A549 (cell line): ENCODE measurements around the gene ASAP2. TPM values are rescaled to one million over a fixed set of nuclear protein-coding genes. Genes with fewer than 3 reads are reported as not detected.

Source experiments
- ATAC-seq, 2 experiments: fragments of 200-7000 bp in 1 of 2; fragments of >200 bp in 1 of 2; cut with Nextera tagmentation in 1 of 2; cut with Tn5 transposase in 1 of 2; 3 replicates each; pipeline versions ENCODE4 v1.8.0 to v1.9.1; 2018 to 2020; ENCODE audit warnings: mild to moderate bottlenecking in 1 of 2, moderate library complexity in 1 of 2
- CTCF ChIA-PET: fragments of 300-600 bp; sonication (Branson Sonifier 250); formaldehyde crosslinking; extraction: SDS; loops from one replicate; lab custom pipeline; 2021; ENCODE audit warnings: antibody characterized with exemption, inconsistent platforms; lab: Yijun Ruan, JAX
- POLR2A ChIA-PET: fragments of 350-600 bp; formaldehyde crosslinking; extraction: SDS; loops from one replicate; lab custom pipeline; 2021; ENCODE audit warnings: antibody characterized with exemption, inconsistent platforms; lab: Yijun Ruan, JAX
- DNase-seq, 2 experiments: peaks; one replicate each; pipeline versions ENCODE4 v3.0.0 to v3.0.0-alpha.2; 2011 to 2016; ENCODE audit warnings: low read depth in 1 of 2, low spot score in 1 of 2
- FAIRE-seq: peaks from 2 replicates; lab custom pipeline; 2011; peaks lifted over from hg19 to GRCh38; lab: Jason Lieb, UNC
- H3K27ac ChIP-seq, 2 experiments: fragments of >200 bp; sonication (Bioruptor Twin); formaldehyde crosslinking; 3 replicates each; pipeline ENCODE4 v1.5.1; 2016 to 2017
- H3K4me1 ChIP-seq: fragments of >200 bp; sonication (Bioruptor Twin); formaldehyde crosslinking; 3 replicates; pipeline ENCODE4 v1.6.1; 2016
- H3K4me2 ChIP-seq: fragments of >200 bp; sonication (Bioruptor Twin); formaldehyde crosslinking; 3 replicates; pipeline ENCODE4 v1.6.1; 2016
- H3K4me3 ChIP-seq: fragments of >200 bp; sonication (Bioruptor Twin); formaldehyde crosslinking; 3 replicates; pipeline ENCODE4 v1.5.1; 2016
- H3K9me3 ChIP-seq: fragments of >200 bp; sonication (Bioruptor Twin); formaldehyde crosslinking; 3 replicates; pipeline ENCODE4 v1.6.1; 2016
- BHLHE40 ChIP-seq: IDR thresholded peaks from 2 replicates; pipeline ENCODE4 v1.6.1; 2012; ENCODE audit warnings: low read depth, low read length, inconsistent platforms
- CBX2 ChIP-seq: fragments of 200-600 bp; sonication (generic); IDR thresholded peaks from 2 replicates; pipeline ENCODE4 v1.6.1; 2016; ENCODE audit warnings: low read depth, mild to moderate bottlenecking, borderline replicate concordance
- CBX8 ChIP-seq: fragments of 200-600 bp; sonication (generic); IDR thresholded peaks from 2 replicates; pipeline ENCODE4 v1.6.1; 2016
- CEBPB ChIP-seq, 2 experiments: fragments of >200 bp in 1 of 2; sonication (Bioruptor Twin) in 1 of 2; formaldehyde crosslinking in 1 of 2; IDR thresholded peaks; 2 replicates each; pipeline ENCODE4 v1.6.1; 2012 to 2016
- CHD4 ChIP-seq: fragments of 200-600 bp; sonication (generic); IDR thresholded peaks from 2 replicates; pipeline ENCODE4 v1.6.1; 2016; ENCODE audit warnings: antibody characterized with exemption, mild to moderate bottlenecking, borderline replicate concordance
- EHMT2 ChIP-seq: fragments of 200-600 bp; sonication (generic); IDR thresholded peaks from 2 replicates; pipeline ENCODE4 v1.6.1; 2016; ENCODE audit warnings: antibody characterized with exemption, low read depth, mild to moderate bottlenecking, moderate library complexity
- ELK1 ChIP-seq: fragments of 150-350 bp; IDR thresholded peaks from 2 replicates; pipeline ENCODE4 v1.6.1; 2014; ENCODE audit warnings: low read depth, mild to moderate bottlenecking, low read length
- FOSB ChIP-seq: fragments of 250-450 bp; sonication (Bioruptor Pico); IDR thresholded peaks from 2 replicates; pipeline ENCODE4 v1.5.0; 2020; ENCODE audit warnings: mild to moderate bottlenecking, moderate library complexity
- GATA3 ChIP-seq: IDR thresholded peaks from 2 replicates; pipeline ENCODE4 v1.6.1; 2012; ENCODE audit warnings: borderline replicate concordance
- HES2 ChIP-seq: fragments of >200 bp; sonication (Bioruptor Twin); formaldehyde crosslinking; IDR thresholded peaks from 2 replicates; pipeline ENCODE4 v1.6.1; 2016
- HEYL ChIP-seq: fragments of 250-450 bp; sonication (Bioruptor Pico); IDR thresholded peaks from 2 replicates; pipeline ENCODE4 v1.8.0; 2021; ENCODE audit warnings: mild to moderate bottlenecking, moderate library complexity
- HMGXB4 ChIP-seq: fragments of 250-450 bp; sonication (Bioruptor Pico); IDR thresholded peaks from 2 replicates; pipeline ENCODE4 v1.5.0; 2021; ENCODE audit warnings: mild to moderate bottlenecking, moderate library complexity, borderline replicate concordance
- HOXB5 ChIP-seq: fragments of 250-450 bp; sonication (Bioruptor Pico); IDR thresholded peaks from 2 replicates; pipeline ENCODE4 v1.5.0; 2020; ENCODE audit warnings: mild to moderate bottlenecking, moderate library complexity
- KDM5A ChIP-seq: fragments of 200-600 bp; sonication (generic); IDR thresholded peaks from 2 replicates; pipeline ENCODE4 v1.6.1; 2016; ENCODE audit warnings: antibody characterized with exemption, mild to moderate bottlenecking
- MAFK ChIP-seq: fragments of 450-650 bp; IDR thresholded peaks from 2 replicates; pipeline ENCODE4 v1.6.1; 2014; ENCODE audit not compliant: partially characterized antibody
- MYC ChIP-seq: IDR thresholded peaks from 2 replicates; pipeline ENCODE4 v1.6.1; 2012; ENCODE audit warnings: mild to moderate bottlenecking, inconsistent platforms, low read length, improper control_type of control experiment, borderline replicate concordance
- PBX3 ChIP-seq: IDR thresholded peaks from 2 replicates; pipeline ENCODE4 v1.6.1; 2012
- POLR2AphosphoS2 ChIP-seq: conservative IDR thresholded peaks from 2 replicates; pipeline ENCODE4 v1.6.1; 2012; ENCODE audit warnings: low read length, improper control_type of control experiment, inconsistent platforms
- RARB ChIP-seq: fragments of 250-450 bp; sonication (Bioruptor Pico); IDR thresholded peaks from 2 replicates; pipeline ENCODE4 v1.8.0; 2021; ENCODE audit warnings: mild to moderate bottlenecking, moderate library complexity
- REST ChIP-seq: fragments of 200-600 bp; sonication (generic); IDR thresholded peaks from 2 replicates; pipeline ENCODE4 v1.6.1; 2016; ENCODE audit warnings: antibody characterized with exemption, mild to moderate bottlenecking, moderate library complexity
- RNF2 ChIP-seq: fragments of 200-600 bp; sonication (generic); IDR thresholded peaks from 2 replicates; pipeline ENCODE4 v1.6.1; 2016; ENCODE audit warnings: low read depth, mild to moderate bottlenecking, antibody characterized with exemption, moderate library complexity, borderline replicate concordance
- SMC3 ChIP-seq: fragments of >200 bp; sonication (Bioruptor Twin); formaldehyde crosslinking; IDR thresholded peaks from 3 replicates; pipeline ENCODE4 v1.6.1; 2018; ENCODE audit warnings: inconsistent platforms
- ZC3H11A ChIP-seq: fragments of 450-650 bp; IDR thresholded peaks from 2 replicates; pipeline ENCODE4 v1.6.1; 2014; ENCODE audit warnings: antibody characterized with exemption, mild to moderate bottlenecking
- ZNF302 ChIP-seq: fragments of 250-450 bp; sonication (Bioruptor Pico); IDR thresholded peaks from 2 replicates; pipeline ENCODE4 v1.9.0; 2021; ENCODE audit warnings: inconsistent platforms, mild to moderate bottlenecking, moderate library complexity
- ZSCAN20 ChIP-seq: fragments of 250-450 bp; sonication (Bioruptor Pico); IDR thresholded peaks from 2 replicates; pipeline ENCODE4 v1.8.0; 2022; ENCODE audit warnings: mild to moderate bottlenecking, moderate library complexity
- WGBS: methylation state at CpG from one replicate; pipeline ENCODE4 v1.1.6; 2017; ENCODE audit errors: missing lambda C conversion rate; 5-methylcytosine and 5-hydroxymethylcytosine counted together
- polyA plus RNA-seq, 4 experiments: library from polyadenylated mRNA; depleted of rRNA in 3 of 4; stranded (reverse); fragments of >200 nt; fragmentation: RNase III in 1 of 4; extraction: RNeasy Plus Mini Kit Qiagen cat#74134 plus additional on column Dnase treatment in 1 of 4; gene quantifications; 2 replicates in 3 of 4; 3 replicates in 1 of 4; pipeline ENCODE4 v1.2.3, GENCODE V29; 2011 to 2017

Gene ASAP2
- polyA plus RNA-seq, 2 of the 4 experiments (the other 2 are of a cell fraction) = 17.8 to 27.9 TPM

GRCh38 chr2:9341337-9341887, 134.8 kb downstream of the ASAP2 start:
- Histone ChIP-seq H3K4me3 (no peak overlapping the region), H3K4me2 (no peak overlapping the region), H3K4me1 (peaks cover 12% of the 10 kb centered on the region), H3K27ac (no peak overlapping the region), H3K9me3 (no peaks in the 10 kb centered on the region)
- 95% methylated on average over 12 of the region's 12 CpGs for WGBS
- ChIA-PET POLR2A (no interaction called here), CTCF (interaction anchor here (1.2 to 15.6 kb wide), 7 partner anchors 8 to 201 kb away, joined by 3 to 209 read pairs (median 5); partner anchors contain the start of gene ASAP2)
- no peak for FAIRE-seq
- no peak for DNase-seq
- no peak for TF ChIP-seq CBX2
- no peak for TF ChIP-seq CEBPB (IDR thresholded peaks at IDR 0.05)
- TF ChIP-seq HEYL (CRISPR knock-in tag) = no peak
- TF ChIP-seq SMC3 = no peak
- TF ChIP-seq ZSCAN20 = no peak
- TF ChIP-seq MAFK = no peak
- no peak for TF ChIP-seq RARB (CRISPR knock-in tag)
- TF ChIP-seq CBX8 = no peak
- no peak for TF ChIP-seq RNF2
- TF ChIP-seq HMGXB4 (CRISPR knock-in tag) = no peak
- TF ChIP-seq KDM5A = no peak
- no peak for TF ChIP-seq GATA3
- TF ChIP-seq EHMT2 = no peak
- TF ChIP-seq HES2 = no peak
- TF ChIP-seq BHLHE40 = no peak
- TF ChIP-seq ZC3H11A = no peak
- no peak for TF ChIP-seq FOSB (CRISPR knock-in tag)
- no peak for TF ChIP-seq ZNF302 (CRISPR knock-in tag)
- ATAC-seq = no peak

- Histone ChIP-seq H3K4me1 (peaks cover 6% of the 10 kb centered on the region; the same call in 2 of the 3 replicates), H3K4me3 (no peak overlapping the region), H3K27ac (no peak overlapping the region), H3K4me2 (no peak overlapping the region), H3K9me3 (no peaks in the 10 kb centered on the region)
- 90% methylated on average over 8 of the region's 8 CpGs for WGBS
- CTCF ChIA-PET = interaction anchor here (0.6 to 15.6 kb wide), 6 partner anchors 10 to 202 kb away, joined by 3 to 209 read pairs (median 12); partner anchors contain the start of gene ASAP2
- DNase-seq = no peak
- no peak for FAIRE-seq
- ATAC-seq = no peak
- POLR2A ChIA-PET = no interaction called here
- TF ChIP-seq MYC = no peak
- no peak for TF ChIP-seq ZC3H11A
- TF ChIP-seq EHMT2 = no peak
- TF ChIP-seq SMC3 = no peak
- TF ChIP-seq CBX2 = no peak
- no peak for TF ChIP-seq RARB (CRISPR knock-in tag)
- TF ChIP-seq HMGXB4 (CRISPR knock-in tag) = no peak
- no peak for TF ChIP-seq CBX8
- no peak for TF ChIP-seq ELK1
- TF ChIP-seq PBX3 = no peak
- TF ChIP-seq HEYL (CRISPR knock-in tag) = no peak
- no peak for TF ChIP-seq HOXB5 (CRISPR knock-in tag)
- TF ChIP-seq CHD4 = no peak
- no peak for TF ChIP-seq POLR2AphosphoS2
- no peak for TF ChIP-seq REST
- no peak for TF ChIP-seq BHLHE40
These were observed 136.0 kb downstream of the ASAP2 start for GRCh38 chr2:9342659-9343058.
